ENCODE measurements around the gene TMEM178B. TPM values are rescaled to one million over a fixed set of nuclear protein-coding genes. Genes with fewer than 3 reads are reported as not detected.

Gene TMEM178B
- total RNA-seq, 1 experiment from 2014 or later = 0.39 TPM

GRCh38 chr7:141477865-141478264 lies 404.0 kb downstream of the TMEM178B start:
- in situ Hi-C loops (cut with HindIII; ENCODE audit: low pct_unique_long_range_greater_than_20kb, low sequenced_read_pairs) = no loop called here
- no peaks in the 10 kb centered on the region for H3K9me3 ChIP-seq (ENCODE audit: control insufficient read depth, insufficient read depth, low read depth, low read length)
- no TSS peak for BruUV-seq (replicated peaks)
- no peaks in the 10 kb centered on the region for H3K4me1 ChIP-seq (ENCODE audit: control insufficient read depth, insufficient read depth, low read length)
- ChIA-PET CTCF (no interaction called here), POLR2A (no interaction called here)
- H3K36me3 ChIP-seq (ENCODE audit: control insufficient read depth, insufficient read depth, low read length) = no peaks in the 10 kb centered on the region
- ATAC-seq = no peak
- intact Hi-C loops (cut with micrococcal nuclease; ENCODE audit: unreplicated experiment) = no loop called here
- no peak overlapping the region for H3K27ac ChIP-seq (ENCODE audit: low read length)
- H3K4me3 ChIP-seq (ENCODE audit: low read depth in 2 of 2, low read length in 2 of 2) = no peak overlapping the region
- TF ChIP-seq POLR2AphosphoS5 (IDR thresholded peaks at IDR 0.05; ENCODE audit: low read depth, low read length) = no peak
- no peak for TF ChIP-seq TCF7L2 (IDR thresholded peaks at IDR 0.05; ENCODE audit: low read depth, low read length)
- no peak for TF ChIP-seq SIN3A (IDR thresholded peaks at IDR 0.05; ENCODE audit: borderline replicate concordance, insufficient read depth, low read depth, low read length)
- no peak for TF ChIP-seq CTCF (IDR thresholded peaks at IDR 0.05)
- TF ChIP-seq REST (IDR thresholded peaks at IDR 0.05; ENCODE audit: insufficient read depth in 1 of 2, low read depth in 2 of 2, low read length in 1 of 2) = no peak
- peaks cover 7% of the 10 kb centered on the region for H3K27me3 ChIP-seq (ENCODE audit: control insufficient read depth, insufficient read depth, low read length)
- DNase-seq (ENCODE audit: low read depth, low spot score) = no peak

GRCh38 chr7:141478845-141479244 lies 405.0 kb downstream of the TMEM178B start:
- peaks cover 7% of the 10 kb centered on the region for H3K27me3 ChIP-seq (ENCODE audit: control insufficient read depth, insufficient read depth, low read length)

More at GRCh38 chr7:141478845-141479244, 405.0 kb downstream of the TMEM178B start:
- no peaks in the 10 kb centered on the region for H3K36me3 ChIP-seq (ENCODE audit: control insufficient read depth, insufficient read depth, low read length)
- ATAC-seq = no peak
- POLR2A ChIA-PET = no interaction called here
- no TSS peak for BruUV-seq (replicated peaks)
- no peak for TF ChIP-seq CTCF (IDR thresholded peaks at IDR 0.05)
- TF ChIP-seq SIN3A (IDR thresholded peaks at IDR 0.05; ENCODE audit: borderline replicate concordance, insufficient read depth, low read depth, low read length) = no peak
- no peak for TF ChIP-seq REST (IDR thresholded peaks at IDR 0.05; ENCODE audit: insufficient read depth in 1 of 2, low read depth in 2 of 2, low read length in 1 of 2)
- no peak for TF ChIP-seq POLR2AphosphoS5 (IDR thresholded peaks at IDR 0.05; ENCODE audit: low read depth, low read length)
- no peak for TF ChIP-seq TCF7L2 (IDR thresholded peaks at IDR 0.05; ENCODE audit: low read depth, low read length)
- H3K9me3 ChIP-seq (ENCODE audit: control insufficient read depth, insufficient read depth, low read depth, low read length) = no peaks in the 10 kb centered on the region
- CTCF ChIA-PET = no interaction called here
- no peaks in the 10 kb centered on the region for H3K4me1 ChIP-seq (ENCODE audit: control insufficient read depth, insufficient read depth, low read length)
- in situ Hi-C loops (cut with HindIII; ENCODE audit: low pct_unique_long_range_greater_than_20kb, low sequenced_read_pairs) = no loop called here
- H3K4me3 ChIP-seq (ENCODE audit: low read depth in 2 of 2, low read length in 2 of 2) = no peak overlapping the region
- intact Hi-C loops (cut with micrococcal nuclease; ENCODE audit: unreplicated experiment) = no loop called here
- DNase-seq (ENCODE audit: low read depth, low spot score) = no peak
- no peak overlapping the region for H3K27ac ChIP-seq (ENCODE audit: low read length)

Data from Panc1 (cell line).